ENCODE measurements around the gene RIT1.

DNA sequence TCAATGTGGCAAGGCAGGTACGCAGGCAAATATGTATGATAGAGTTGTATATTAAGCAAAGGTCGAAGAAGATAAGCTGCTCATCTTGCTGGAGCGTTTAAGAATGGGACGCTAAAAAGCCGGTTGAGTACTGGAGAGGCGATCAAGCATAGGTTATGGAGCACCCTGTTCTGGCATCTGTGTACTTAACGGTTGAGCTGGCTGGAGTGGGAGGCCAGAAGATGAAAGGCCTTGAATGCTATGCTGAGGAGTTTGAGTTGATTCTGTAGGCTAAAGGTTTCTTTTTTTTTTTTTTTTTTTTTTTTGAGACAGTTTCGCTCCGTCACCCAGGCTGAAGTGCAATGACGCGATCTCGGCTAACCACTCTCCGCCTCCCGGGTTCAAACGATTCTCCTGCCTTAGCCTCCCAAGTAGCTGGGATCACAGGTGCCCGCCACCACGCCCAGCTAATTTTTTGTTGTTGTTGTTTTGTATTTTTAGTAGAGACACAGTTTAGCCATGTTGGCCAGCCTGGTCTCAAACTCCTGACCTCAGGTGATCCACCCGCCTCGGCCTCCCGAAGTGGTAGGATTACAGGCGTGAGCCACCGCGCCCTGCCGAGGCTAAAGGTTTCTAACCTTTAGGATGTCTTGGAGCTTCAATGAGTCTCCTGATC lies 23.9 kb upstream of the RIT1 start:
- TF ChIP-seq, protein P1, sequence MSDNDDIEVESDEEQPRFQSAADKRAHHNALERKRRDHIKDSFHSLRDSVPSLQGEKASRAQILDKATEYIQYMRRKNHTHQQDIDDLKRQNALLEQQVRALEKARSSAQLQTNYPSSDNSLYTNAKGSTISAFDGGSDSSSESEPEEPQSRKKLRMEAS (IDR thresholded peaks at IDR 0.05), result no peak; the same call in 1 of the 2 replicates
- TF ChIP-seq DPF2 (CRISPR knock-in tag; IDR thresholded peaks at IDR 0.05; ENCODE audit: borderline replicate concordance, low read depth) (no peak), FOXO1 (CRISPR knock-in tag; IDR thresholded peaks at IDR 0.05) (no peak), ZZZ3 (CRISPR knock-in tag; IDR thresholded peaks at IDR 0.05; ENCODE audit: borderline replicate concordance) (no peak)
- TF ChIP-seq, protein P2, sequence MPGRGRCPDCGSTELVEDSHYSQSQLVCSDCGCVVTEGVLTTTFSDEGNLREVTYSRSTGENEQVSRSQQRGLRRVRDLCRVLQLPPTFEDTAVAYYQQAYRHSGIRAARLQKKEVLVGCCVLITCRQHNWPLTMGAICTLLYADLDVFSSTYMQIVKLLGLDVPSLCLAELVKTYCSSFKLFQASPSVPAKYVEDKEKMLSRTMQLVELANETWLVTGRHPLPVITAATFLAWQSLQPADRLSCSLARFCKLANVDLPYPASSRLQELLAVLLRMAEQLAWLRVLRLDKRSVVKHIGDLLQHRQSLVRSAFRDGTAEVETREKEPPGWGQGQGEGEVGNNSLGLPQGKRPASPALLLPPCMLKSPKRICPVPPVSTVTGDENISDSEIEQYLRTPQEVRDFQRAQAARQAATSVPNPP (CRISPR knock-in tag; IDR thresholded peaks at IDR 0.05), result no peak
